HCT116 (cell line): ENCODE results near the gene PGM2L1. TPM values are rescaled to one million over a fixed set of nuclear protein-coding genes. Genes with fewer than 3 reads are reported as not detected.

Source experiments
- ATAC-seq: fragments of 200-7000 bp; cut with Tn5 transposase; 2 replicates; pipeline ENCODE4 v1.9.1; 2020; ENCODE audit warnings: mild to moderate bottlenecking, moderate library complexity
- BruUV-seq: library from RNA; stranded (reverse); fragments of 400-500 nt; replicated peaks from 2 replicates; lab custom pipeline; 2021; lab: Mats Ljungman, UMichigan
- CTCF ChIA-PET: fragments of 300-600 bp; sonication (Branson Sonifier 250); formaldehyde crosslinking; loops from one replicate; lab custom pipeline; 2021; ENCODE audit warnings: antibody characterized with exemption; lab: Charles Lee
- POLR2A ChIA-PET: fragments of 300-600, 350-600 bp; sonication (Branson Sonifier 250); formaldehyde crosslinking; loops from one replicate; lab custom pipeline; 2021; ENCODE audit warnings: antibody characterized with exemption; lab: Charles Lee
- RAD21 ChIA-PET, 2 experiments: fragments of 300-600 bp; sonication (Branson Sonifier 250); formaldehyde crosslinking; loops; one replicate each; lab custom pipeline; 2023; ENCODE audit warnings: low total read pairs in 2 of 2; ENCODE audit not compliant: uncharacterized antibody in 2 of 2, unreplicated experiment in 2 of 2, low non-redundant PET in 1 of 2; lab: Charles Lee
- DNase-seq: peaks from one replicate; pipeline ENCODE4 v3.0.0-alpha.2; 2010; ENCODE audit warnings: low read depth, low spot score
- H2AFZ ChIP-seq: fragments of 200-600 bp; shearing (Covaris generic), sonication (generic); 2 replicates; pipeline ENCODE4 v1.6.1; 2017; ENCODE audit warnings: low read depth, mixed run types, mixed read lengths, antibody characterized with exemption, low read length; ENCODE audit not compliant: poor library complexity, severe bottlenecking
- H3K27ac ChIP-seq: 2 replicates; pipeline ENCODE4 v1.5.1; 2012; ENCODE audit warnings: low read depth, low read length
- H3K27me3 ChIP-seq: fragments of 200-600 bp; sonication (generic); 2 replicates; pipeline ENCODE4 v1.6.1; 2016; ENCODE audit warnings: mixed run types, low read length, mixed read lengths; ENCODE audit not compliant: insufficient read depth
- H3K36me3 ChIP-seq, 2 experiments: fragments of 200-500 bp in 1 of 2; fragments of 200-600 bp in 1 of 2; sonication (Bioruptor generic) in 1 of 2; sonication (generic) in 1 of 2; 2 replicates each; pipeline versions ENCODE4 v1.5.1 to v1.6.1; 2014 to 2016; ENCODE audit warnings: low read length in 2 of 2, inconsistent platforms in 1 of 2, mixed read lengths in 1 of 2, mixed run types in 1 of 2; ENCODE audit not compliant: insufficient read depth in 2 of 2, control insufficient read depth in 1 of 2
- H3K4me1 ChIP-seq, 2 experiments: fragments of 200-600 bp in 1 of 2; sonication (generic) in 1 of 2; 2 replicates each; pipeline versions ENCODE4 v1.5.1 to v1.6.1; 2012 to 2017; ENCODE audit warnings: low read length in 2 of 2, inconsistent platforms in 1 of 2, mild to moderate bottlenecking in 1 of 2, mixed read lengths in 1 of 2, mixed run types in 1 of 2, moderate library complexity in 1 of 2; ENCODE audit not compliant: insufficient read depth in 2 of 2, control insufficient read depth in 1 of 2
- H3K4me2 ChIP-seq: fragments of 200-600 bp; sonication (generic); 2 replicates; pipeline ENCODE4 v1.6.1; 2017; ENCODE audit warnings: mixed run types, low read length, mixed read lengths
- H3K4me3 ChIP-seq, 2 experiments: fragments of 200-600 bp in 1 of 2; sonication (generic) in 1 of 2; replicated peaks in 1 of 2; 2 replicates each; pipeline ENCODE4 v1.5.1; 2011 to 2016; ENCODE audit warnings: low read length in 2 of 2, control low read depth in 1 of 2, low read depth in 1 of 2, mild to moderate bottlenecking in 1 of 2, mixed read lengths in 1 of 2, mixed run types in 1 of 2
- H3K79me2 ChIP-seq: fragments of 200-600 bp; sonication (generic); 2 replicates; pipeline ENCODE4 v1.6.1; 2017; ENCODE audit warnings: mild to moderate bottlenecking, mixed run types, low read length, moderate library complexity, mixed read lengths; ENCODE audit not compliant: insufficient read depth
- H3K9ac ChIP-seq: fragments of 200-600 bp; sonication (generic); 2 replicates; pipeline ENCODE4 v1.6.1; 2016; ENCODE audit warnings: low read length, mixed read lengths
- H3K9me2 ChIP-seq: fragments of 200-600 bp; sonication (generic), shearing (Covaris generic); 2 replicates; pipeline ENCODE4 v1.6.1; 2017; ENCODE audit warnings: mixed run types, mild to moderate bottlenecking, moderate library complexity; ENCODE audit not compliant: insufficient read depth
- H3K9me3 ChIP-seq, 2 experiments: fragments of 200-500 bp in 1 of 2; fragments of 200-600 bp in 1 of 2; sonication (Bioruptor generic) in 1 of 2; sonication (generic) in 1 of 2; 2 replicates each; pipeline ENCODE4 v1.6.1; 2014 to 2017; ENCODE audit warnings: low read length in 2 of 2, mixed read lengths in 2 of 2, inconsistent platforms in 1 of 2, low read depth in 1 of 2, mild to moderate bottlenecking in 1 of 2, mixed run types in 1 of 2, moderate library complexity in 1 of 2; ENCODE audit not compliant: control insufficient read depth in 1 of 2, insufficient read depth in 1 of 2
- H4K20me1 ChIP-seq: fragments of 200-600 bp; sonication (generic), shearing (Covaris generic); 2 replicates; pipeline ENCODE4 v1.6.1; 2017; ENCODE audit warnings: mixed run types, mild to moderate bottlenecking, moderate library complexity; ENCODE audit not compliant: insufficient read depth
- CEBPB ChIP-seq: IDR thresholded peaks from 2 replicates; pipeline ENCODE4 v1.6.1; 2012; ENCODE audit warnings: low read depth
- CTCF ChIP-seq, 3 experiments: fragments of 200-600 bp in 1 of 3; sonication (generic) in 1 of 3; IDR thresholded peaks in 2 of 3; conservative IDR thresholded peaks in 1 of 3; 2 replicates each; pipeline ENCODE4 v1.5.1; 2012 to 2017; ENCODE audit warnings: low read depth in 2 of 3, low read length in 2 of 3, antibody characterized with exemption in 1 of 3, borderline replicate concordance in 1 of 3, control low read depth in 1 of 3, mild to moderate bottlenecking in 1 of 3, mixed read lengths in 1 of 3, mixed run types in 1 of 3, moderate library complexity in 1 of 3; ENCODE audit not compliant: insufficient read depth in 1 of 3
- EGR1 ChIP-seq: IDR thresholded peaks from 2 replicates; pipeline ENCODE4 v1.6.1; 2012; ENCODE audit warnings: low read depth
- ELF1 ChIP-seq: IDR thresholded peaks from 2 replicates; pipeline ENCODE4 v1.6.1; 2012; ENCODE audit warnings: low read depth, borderline replicate concordance
- EZH2phosphoT487 ChIP-seq: fragments of 200-600 bp; IDR thresholded peaks from 2 replicates; pipeline ENCODE4 v1.6.1; 2018; ENCODE audit warnings: antibody characterized with exemption, borderline replicate concordance
- FOSL1 ChIP-seq: IDR thresholded peaks from 2 replicates; pipeline ENCODE4 v1.6.1; 2012; ENCODE audit warnings: low read depth
- JUND ChIP-seq: IDR thresholded peaks from 2 replicates; pipeline ENCODE4 v1.6.1; 2012
- POLR2A ChIP-seq: IDR thresholded peaks from 2 replicates; pipeline ENCODE4 v1.7.0; 2011; ENCODE audit warnings: borderline replicate concordance; ENCODE audit not compliant: insufficient read depth, insufficient read length; ENCODE audit errors: extremely low read depth
- POLR2AphosphoS5 ChIP-seq: IDR thresholded peaks from 2 replicates; pipeline ENCODE4 v1.6.1; 2011; ENCODE audit warnings: mild to moderate bottlenecking, low read depth, low read length, moderate library complexity
- RAD21 ChIP-seq: IDR thresholded peaks from 2 replicates; pipeline ENCODE4 v1.6.1; 2012; ENCODE audit warnings: low read depth, mild to moderate bottlenecking
- REST ChIP-seq: IDR thresholded peaks from 2 replicates; pipeline ENCODE4 v1.6.1; 2012; ENCODE audit warnings: low read depth
- SIN3A ChIP-seq: IDR thresholded peaks from 2 replicates; pipeline ENCODE4 v1.6.1; 2012; ENCODE audit warnings: low read depth
- SRF ChIP-seq: IDR thresholded peaks from 2 replicates; pipeline ENCODE4 v1.6.1; 2012; ENCODE audit warnings: low read depth
- YY1 ChIP-seq: IDR thresholded peaks from 2 replicates; pipeline ENCODE4 v1.6.1; 2011; ENCODE audit warnings: low read length, low read depth, moderate library complexity, mild to moderate bottlenecking; ENCODE audit not compliant: insufficient replicate concordance; ENCODE audit errors: extremely low read depth
- ZBTB33 ChIP-seq: IDR thresholded peaks from 2 replicates; pipeline ENCODE4 v1.6.1; 2011; ENCODE audit warnings: mild to moderate bottlenecking, low read length, moderate library complexity; ENCODE audit not compliant: insufficient replicate concordance; ENCODE audit errors: extremely low read depth
- ZNF274 ChIP-seq: fragments of 200-500 bp; sonication (Bioruptor generic); IDR thresholded peaks from 2 replicates; pipeline ENCODE4 v1.6.1; 2014; ENCODE audit warnings: mild to moderate bottlenecking, low read depth, low read length, inconsistent platforms
- intact Hi-C: fragments of 100-400 bp; cut with micrococcal nuclease; formaldehyde crosslinking; loops from 2 replicates; pipeline ENCODE4 v1.10.0; 2022
- total RNA-seq: library from RNA; stranded (reverse); gene quantifications from one replicate; pipeline ENCODE4 v1.2.1, GENCODE V29; 2021; ENCODE audit not compliant: unreplicated experiment

PGM2L1 gene
- total RNA-seq, 1 experiment from 2014 or later = 4.9 TPM

GRCh38 chr11:74392256-74392655, 6.0 kb downstream of the PGM2L1 start:
- Histone ChIP-seq H3K9me2 (no peaks in the 10 kb centered on the region), H2AFZ (no peak overlapping the region), H3K36me3 (no peaks in the 10 kb centered on the region), H3K9me3 (no peaks in the 10 kb centered on the region), H3K4me3 (no peak overlapping the region), H3K4me2 (no peak overlapping the region), H3K27ac (no peak overlapping the region), H3K27me3 (no peaks in the 10 kb centered on the region), H4K20me1 (no peaks in the 10 kb centered on the region), H3K4me1 (peaks cover 2 to 5% of the 10 kb centered on the region in 2 experiments; a peak in 1 of 4 replicates), H3K9ac (no peak overlapping the region), H3K79me2 (no peaks in the 10 kb centered on the region)
- ChIA-PET CTCF (no interaction called here), POLR2A (no interaction called here), RAD21 (no interaction called here)
- intact Hi-C loops = no loop called here
- ATAC-seq (no peak), DNase-seq (no peak)
- BruUV-seq = no TSS peak
- TF ChIP-seq RAD21 (no peak), POLR2A (no peak), CEBPB (no peak), REST (no peak), EGR1 (no peak), FOSL1 (no peak), POLR2AphosphoS5 (no peak), EZH2phosphoT487 (no peak), ELF1 (no peak), SRF (no peak), YY1 (no peak), CTCF (IDR thresholded peaks at IDR 0.05 in 2 of 3, conservative IDR thresholded peaks at IDR 0.05 in 1 of 3; ENCODE audit: borderline replicate concordance in 1 of 3, insufficient read depth in 1 of 3, low read depth in 2 of 3, low read length in 2 of 3) (no peak), ZNF274 (no peak), SIN3A (no peak), ZBTB33 (no peak), JUND (no peak)
